Frontal cortex (tissue), 4 donors: ENCODE measurements around the gene ZNF652. TPM values are rescaled to one million over a fixed set of nuclear protein-coding genes. Genes with fewer than 3 reads are reported as not detected.
"Not testable (repeated sequence)": the region's sequence is repeated elsewhere in the genome, so short reads cannot be mapped to it uniquely, and the experiment has no call there.

Experiments used
- DNase-seq, 2 donors: peaks; one replicate each; pipeline ENCODE4 v3.0.0; 2012; ENCODE audit warnings: low spot score in 2 of 2
- FAIRE-seq: peaks from 2 replicates; lab custom pipeline; 2012; peaks lifted over from hg19 to GRCh38; lab: Jason Lieb, UNC
- total RNA-seq: library from RNA; depleted of rRNA; stranded (reverse); fragments of >200 nt; gene quantifications from one replicate; pipeline ENCODE4 v1.2.3, GENCODE V29; 2014
- donor health status: control.
- donor health status: control.
- donor health status: control.

The ZNF652 gene
- 28.5 TPM for total RNA-seq

GRCh38 chr17:49361902-49362722, at the start of gene ZNF652:
ZNF652 (minus strand) TSS chr17:49362250; CDS start chr17:49317725, 44,525 bp downstream.
- FAIRE-seq (no peak), DNase-seq (peak; percentile 96 to 97)

- DNase-seq (no peak), FAIRE-seq (no peak)
Observed at GRCh38 chr17:49409066-49409465, 47.0 kb upstream of the ZNF652 start.

- peak in 1 of 2 donors; percentile 71 for DNase-seq
- no peak for FAIRE-seq
Observed at GRCh38 chr17:49407981-49408501, 46.0 kb upstream of the ZNF652 start.

- FAIRE-seq (no peak), DNase-seq (no peak)
Observed at GRCh38 chr17:49407086-49407485, 45.0 kb upstream of the ZNF652 start.

GRCh38 chr17:49406421-49407061, 44.5 kb upstream of the ZNF652 start:
- DNase-seq (no peak), FAIRE-seq (no peak)

- DNase-seq, result no peak
- FAIRE-seq, result no peak
Observed at GRCh38 chr17:49404906-49405305, 42.9 kb upstream of the ZNF652 start.

- DNase-seq (no peak), FAIRE-seq (no peak)
Observed at GRCh38 chr17:49404361-49404760, 42.3 kb upstream of the ZNF652 start.

- DNase-seq, result no peak
- no peak for FAIRE-seq
Observed at GRCh38 chr17:49403514-49404289, 41.7 kb upstream of the ZNF652 start.

- DNase-seq, result no peak
- no peak for FAIRE-seq
Observed at GRCh38 chr17:49402706-49403105, 40.7 kb upstream of the ZNF652 start.

- FAIRE-seq (no peak), DNase-seq (no peak)
Observed at GRCh38 chr17:49401971-49402611, 40.0 kb upstream of the ZNF652 start.

GRCh38 chr17:49399995-49400394, 37.9 kb upstream of the ZNF652 start:
- DNase-seq (no peak), FAIRE-seq (no peak)

GRCh38 chr17:49397586-49397985, 35.5 kb upstream of the ZNF652 start:
- DNase-seq, result no peak
- FAIRE-seq, result no peak

GRCh38 chr17:49393491-49394255, 31.6 kb upstream of the ZNF652 start:
- DNase-seq, result no peak
- FAIRE-seq, result no peak

GRCh38 chr17:49390548-49391324, 28.7 kb upstream of the ZNF652 start:
- DNase-seq, result no peak
- FAIRE-seq, result no peak

GRCh38 chr17:49389514-49390347, 27.7 kb upstream of the ZNF652 start:
- DNase-seq, FAIRE-seq: not testable (repeated sequence)

GRCh38 chr17:49388692-49389513, 26.9 kb upstream of the ZNF652 start:
- no peak for FAIRE-seq
- DNase-seq, result no peak

GRCh38 chr17:49388290-49388640, 26.2 kb upstream of the ZNF652 start:
- no peak for DNase-seq
- no peak for FAIRE-seq
